GM12878 (cell line): Measurements from ENCODE around the gene HES2. TPM values are rescaled to one million over a fixed set of nuclear protein-coding genes. Genes with fewer than 3 reads are reported as not detected.

Experiments used
- ATAC-seq: fragments of 200-7000 bp; cut with Tn5 transposase; 3 replicates; pipeline ENCODE4 v1.9.1; 2020; ENCODE audit warnings: mild to moderate bottlenecking, moderate library complexity
- BruUV-seq: library from RNA; stranded (reverse); fragments of 400-500 nt; replicated peaks from 2 replicates; lab custom pipeline; 2021; lab: Mats Ljungman, UMichigan
- CTCF ChIA-PET: fragments of 300-600 bp; sonication (Branson Sonifier 250); formaldehyde crosslinking; extraction: SDS; loops from one replicate; lab custom pipeline; 2021; ENCODE audit warnings: inconsistent platforms; lab: Yijun Ruan, JAX
- POLR2A ChIA-PET: fragments of 350-600 bp; formaldehyde crosslinking; extraction: SDS; loops from one replicate; lab custom pipeline; 2021; ENCODE audit warnings: inconsistent platforms; lab: Charles Lee
- RAD21 ChIA-PET: fragments of 300-600 bp; sonication (Branson Sonifier 250); formaldehyde crosslinking; loops from one replicate; lab custom pipeline; 2023; ENCODE audit warnings: antibody characterized with exemption; ENCODE audit not compliant: unreplicated experiment; lab: Charles Lee
- SMC1A ChIA-PET: fragments of 300-600 bp; sonication (Branson Sonifier 250); formaldehyde crosslinking; loops from one replicate; lab custom pipeline; 2023; ENCODE audit not compliant: unreplicated experiment, uncharacterized antibody; lab: Charles Lee
- DNase-seq: peaks from one replicate; pipeline ENCODE4 v3.0.0-alpha.2; 2011; ENCODE audit warnings: low read depth, low spot score
- FAIRE-seq: peaks from 3 replicates; lab custom pipeline; 2011; peaks lifted over from hg19 to GRCh38; lab: Jason Lieb, UNC
- H2AFZ ChIP-seq: 2 replicates; pipeline ENCODE4 v1.6.0; 2011; ENCODE audit warnings: low read depth, low read length, control low read depth; ENCODE audit not compliant: control insufficient read depth
- H3K27ac ChIP-seq: 2 replicates; pipeline ENCODE4 v1.5.1; 2011; ENCODE audit warnings: control low read depth; ENCODE audit not compliant: control insufficient read depth, insufficient read depth
- H3K27me3 ChIP-seq, 2 experiments: replicated peaks in 1 of 2; 2 replicates each; pipeline versions ENCODE4 v1.6.0 to v1.6.1; 2011; ENCODE audit warnings: low read length in 1 of 2; ENCODE audit not compliant: control insufficient read depth in 2 of 2, insufficient read depth in 2 of 2
- H3K36me3 ChIP-seq, 2 experiments: 2 replicates each; pipeline ENCODE4 v1.5.1; 2011; ENCODE audit warnings: low read length in 1 of 2; ENCODE audit not compliant: control insufficient read depth in 2 of 2, insufficient read depth in 2 of 2
- H3K4me1 ChIP-seq: 2 replicates; pipeline ENCODE4 v1.6.1; 2011; ENCODE audit warnings: mild to moderate bottlenecking, low read length, moderate library complexity, mixed read lengths; ENCODE audit not compliant: control insufficient read depth, insufficient read depth
- H3K4me2 ChIP-seq: 2 replicates; pipeline ENCODE4 v1.6.0; 2011; ENCODE audit warnings: control low read depth; ENCODE audit not compliant: control insufficient read depth, insufficient read depth
- H3K4me3 ChIP-seq: fragments of 200-600 bp; sonication (generic); 2 replicates; pipeline ENCODE4 v1.5.1; 2016
- H3K79me2 ChIP-seq: 2 replicates; pipeline ENCODE4 v1.6.0; 2011; ENCODE audit warnings: low read length; ENCODE audit not compliant: control insufficient read depth, insufficient read depth
- H3K9ac ChIP-seq: 2 replicates; pipeline ENCODE4 v1.8.0; 2011; ENCODE audit warnings: low read length, control low read depth, mixed read lengths; ENCODE audit not compliant: control insufficient read depth, insufficient read depth
- H3K9me3 ChIP-seq: replicated peaks from 3 replicates; pipeline ENCODE4 v1.5.1; 2011; ENCODE audit warnings: mild to moderate bottlenecking, low read length; ENCODE audit not compliant: control insufficient read depth, insufficient read depth
- H4K20me1 ChIP-seq: 2 replicates; pipeline ENCODE4 v1.6.0; 2011; ENCODE audit not compliant: control insufficient read depth, insufficient read depth
- BMI1 ChIP-seq: fragments of 450-650 bp; IDR thresholded peaks from 2 replicates; pipeline ENCODE4 v1.6.1; 2016; ENCODE audit warnings: mild to moderate bottlenecking, moderate library complexity, borderline replicate concordance
- CBX5 ChIP-seq: sonication (generic); IDR thresholded peaks from 2 replicates; pipeline ENCODE4 v1.6.1; 2016; ENCODE audit warnings: low read depth, moderate library complexity, mild to moderate bottlenecking, inconsistent platforms
- CTCF ChIP-seq, 3 experiments: IDR thresholded peaks in 2 of 3; conservative IDR thresholded peaks in 1 of 3; 2 replicates each; pipeline ENCODE4 v1.5.1; 2011; ENCODE audit warnings: low read depth in 3 of 3, low read length in 3 of 3, mild to moderate bottlenecking in 3 of 3, control low read depth in 2 of 3, moderate library complexity in 2 of 3, inconsistent platforms in 1 of 3, mixed read lengths in 1 of 3; ENCODE audit not compliant: control insufficient read depth in 2 of 3, insufficient read depth in 1 of 3; ENCODE audit errors: extremely low read depth in 1 of 3
- MAX ChIP-seq: IDR thresholded peaks from 2 replicates; pipeline ENCODE4 v1.6.1; 2012; ENCODE audit warnings: low read depth, low read length, improper control_type of control experiment
- NBN ChIP-seq: fragments of 450-650 bp; IDR thresholded peaks from 2 replicates; pipeline ENCODE4 v1.6.1; 2016
- NFYA ChIP-seq: IDR thresholded peaks from 2 replicates; pipeline ENCODE4 v1.6.1; 2011; ENCODE audit warnings: low read depth, mild to moderate bottlenecking, low read length, improper control_type of control experiment, borderline replicate concordance
- NR2C2 ChIP-seq: IDR thresholded peaks from 2 replicates; pipeline ENCODE4 v1.6.1; 2011; ENCODE audit warnings: borderline replicate concordance, low read depth; ENCODE audit not compliant: control insufficient read depth, insufficient read length
- SMC3 ChIP-seq: IDR thresholded peaks from 2 replicates; pipeline ENCODE4 v1.6.1; 2011; ENCODE audit warnings: low read length, improper control_type of control experiment, borderline replicate concordance
- ZNF384 ChIP-seq: IDR thresholded peaks from 2 replicates; pipeline ENCODE4 v1.6.1; 2012; ENCODE audit warnings: low read depth, mild to moderate bottlenecking, low read length, improper control_type of control experiment, borderline replicate concordance
- ZNF592 ChIP-seq: fragments of 450-650 bp; IDR thresholded peaks from 2 replicates; pipeline ENCODE4 v1.6.1; 2017; ENCODE audit warnings: mild to moderate bottlenecking, moderate library complexity
- in situ Hi-C: fragments of 300-500 bp; cut with MboI; formaldehyde crosslinking; loops from 9 replicates; pipeline ENCODE4 v1.14.3; 2018; ENCODE audit warnings: mixed read lengths
- intact Hi-C: fragments of 100-400 bp; cut with micrococcal nuclease; formaldehyde crosslinking; loops from one replicate; pipeline ENCODE4 v1.14.2; 2022; ENCODE audit not compliant: unreplicated experiment
- polyA plus RNA-seq, 11 experiments: library from polyadenylated mRNA; depleted of rRNA in 4 of 11; unstranded in 6 of 11; stranded (reverse) in 5 of 11; fragments of >200 nt; fragmentation: Nextera tagmentation in 4 of 11; fragmentation: Illumina TruSeq in 1 of 11; extraction: Ambion mirVana in 4 of 11; extraction: Trizol in 1 of 11; gene quantifications; 1 replicate in 1 of 11; 2 replicates in 10 of 11; pipeline versions ENCODE4 v1.2.1 to v1.2.3, GENCODE V29; 2011 to 2016; ENCODE audit warnings: inconsistent platforms in 2 of 11, missing spikeins in 2 of 11, low read depth in 1 of 11
- total RNA-seq, 4 experiments: library from RNA; depleted of rRNA in 3 of 4; stranded (reverse); fragments of >200 nt in 3 of 4; fragmentation: Illumina TruSeq in 1 of 4; extraction: Trizol in 1 of 4; gene quantifications; 2 replicates each; pipeline versions ENCODE4 v1.2.1 to v1.2.3, GENCODE V29; 2013 to 2021

HES2 gene
- total and polyA plus RNA-seq, 10 of the 15 experiments (the other 5 are each of a cell fraction or from before 2014, with no cell fraction given): 0.13 to 2.0 (median 0.26) TPM

- TF ChIP-seq ZNF592 (no peak), MAX (no peak), BMI1 (no peak), NBN (no peak), CBX5 (no peak), NR2C2 (no peak)
Observed at GRCh38 chr1:6397844-6398441, 21.8 kb downstream of the HES2 start (continued).

GRCh38 chr1:6396998-6397397 lies 22.7 kb downstream of the HES2 start:
- H3K27me3 ChIP-seq: no peaks in the 10 kb centered on the region
- in situ Hi-C loops: no loop called here
- SMC1A ChIA-PET: interaction anchor here (2.1 kb wide), 1 partner anchor 37 kb away, joined by 6 read pairs; no protein-coding TSS in a partner anchor
- no peak overlapping the region for H3K4me3 ChIP-seq
- no peak for FAIRE-seq
- no peaks in the 10 kb centered on the region for H4K20me1 ChIP-seq
- CTCF ChIA-PET: interaction anchor here (0.6 to 21.2 kb wide), 6 partner anchors 17 to 183 kb away, joined by 3 to 276 read pairs (median 5); partner anchors contain the start of gene ZBTB48
- no peaks in the 10 kb centered on the region for H3K9me3 ChIP-seq
- DNase-seq: no peak
- intact Hi-C loops: no loop called here
- H3K36me3 ChIP-seq: no peaks in the 10 kb centered on the region
- TF ChIP-seq NFYA (no peak), ZNF384 (0 out of 2 replicates have a peak, but pooled peaks have one; percentile 18), CTCF (IDR thresholded peaks at IDR 0.05 in 2 of 3, conservative IDR thresholded peaks at IDR 0.05 in 1 of 3; ENCODE audit: control insufficient read depth in 2 of 3, extremely low read depth in 1 of 3, insufficient read depth in 1 of 3, low read depth in 3 of 3, low read length in 3 of 3) (peak; percentile 15 to 45 (median 18); a peak in 2 of 6 replicates), SMC3 (peak; percentile 15; the same call in 1 of the 2 replicates)
- TF ChIP-seq, all 136 proteins: peak for 3
- no peak overlapping the region for H3K4me2 ChIP-seq
- ChIA-PET POLR2A (interaction anchor here (0.5 to 0.7 kb wide), 2 partner anchors 44 to 173 kb away, joined by 3 to 6 read pairs; no protein-coding TSS in a partner anchor), RAD21 (interaction anchor here (1.0 to 5.2 kb wide), 2 partner anchors 36 to 49 kb away, joined by 3 to 54 read pairs; no protein-coding TSS in a partner anchor)
- H3K27ac ChIP-seq: no peak overlapping the region
- ATAC-seq: no peak
- no TSS peak for BruUV-seq
- no peak overlapping the region for H2AFZ ChIP-seq
- H3K79me2 ChIP-seq: peaks cover 9% of the 10 kb centered on the region
- H3K9ac ChIP-seq: no peak overlapping the region
- H3K4me1 ChIP-seq: peaks cover 9% of the 10 kb centered on the region
